IPS-NIHi7 (cell line): Measurements from ENCODE around the gene SLC7A7.
"Not testable (repeated sequence)": the region's sequence is repeated elsewhere in the genome, so short reads cannot be mapped to it uniquely, and the experiment has no call there.

Experiments used
- DNase-seq: peaks from one replicate; pipeline ENCODE4 v3.0.0; 2012; ENCODE audit warnings: mixed read lengths; ENCODE audit errors: extremely low spot score

Gene SLC7A7

DNA sequence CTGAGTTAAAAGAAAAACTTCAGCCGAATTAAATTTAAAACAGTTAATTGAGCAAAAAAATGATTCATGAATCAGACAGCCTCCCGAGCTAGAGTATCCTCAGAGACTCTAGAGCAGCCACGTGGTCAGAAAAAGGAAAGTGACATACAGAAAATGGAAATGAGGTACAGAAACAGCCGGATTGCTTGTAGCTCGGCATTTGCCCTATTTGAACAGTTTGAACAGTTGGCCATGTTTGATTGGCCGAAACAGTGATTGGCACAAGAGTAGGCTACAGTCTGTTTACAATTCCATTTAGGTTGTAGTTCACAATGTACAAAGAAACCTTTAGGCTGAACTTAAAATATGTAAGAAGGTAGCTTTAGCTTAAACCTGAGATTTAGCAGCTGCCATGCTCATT, 61.6 kb downstream of the SLC7A7 start:
- DNase-seq = no peak

DNA sequence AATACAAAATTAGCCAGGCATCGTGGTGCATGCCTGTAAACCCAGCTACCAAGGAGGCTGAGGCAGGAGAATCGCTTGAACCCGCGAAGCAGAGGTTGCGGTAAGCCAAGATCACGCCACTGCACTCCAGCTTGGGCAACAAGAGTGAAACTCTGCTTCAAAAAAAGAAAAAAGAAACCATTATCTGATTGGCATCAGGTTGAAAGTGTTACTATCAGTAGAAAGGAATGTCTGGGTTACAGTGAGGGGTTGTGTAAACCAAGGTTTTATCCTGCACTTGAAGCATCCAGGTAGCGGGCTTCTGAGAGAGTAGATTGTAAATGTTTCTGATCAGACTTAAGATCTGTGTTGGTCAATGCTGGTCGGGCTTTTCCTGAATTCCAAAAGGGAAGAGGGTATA, 62.8 kb downstream of the SLC7A7 start:
- no peak for DNase-seq

DNA sequence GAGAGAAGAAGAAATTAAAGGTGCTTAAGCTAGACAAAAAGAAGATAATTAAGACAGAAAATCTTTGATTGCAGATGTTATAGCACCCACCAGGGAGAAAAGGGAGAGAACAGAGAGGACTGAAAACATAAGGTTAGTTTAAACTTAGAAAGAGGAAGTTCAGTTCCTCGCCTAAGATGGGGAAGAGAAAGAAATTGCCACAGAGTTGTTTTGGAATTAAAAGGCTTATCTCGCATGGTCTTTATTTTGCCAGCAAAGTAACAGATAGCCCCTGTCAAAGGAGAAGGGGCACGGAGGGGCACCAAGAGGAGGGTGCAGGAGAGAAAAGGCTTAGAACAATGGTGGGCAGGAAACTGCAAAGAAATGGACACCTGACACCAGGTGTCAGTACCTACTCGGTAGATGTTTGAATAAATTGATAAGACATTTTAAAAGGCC, 66.6 kb downstream of the SLC7A7 start:
- no peak for DNase-seq

DNA sequence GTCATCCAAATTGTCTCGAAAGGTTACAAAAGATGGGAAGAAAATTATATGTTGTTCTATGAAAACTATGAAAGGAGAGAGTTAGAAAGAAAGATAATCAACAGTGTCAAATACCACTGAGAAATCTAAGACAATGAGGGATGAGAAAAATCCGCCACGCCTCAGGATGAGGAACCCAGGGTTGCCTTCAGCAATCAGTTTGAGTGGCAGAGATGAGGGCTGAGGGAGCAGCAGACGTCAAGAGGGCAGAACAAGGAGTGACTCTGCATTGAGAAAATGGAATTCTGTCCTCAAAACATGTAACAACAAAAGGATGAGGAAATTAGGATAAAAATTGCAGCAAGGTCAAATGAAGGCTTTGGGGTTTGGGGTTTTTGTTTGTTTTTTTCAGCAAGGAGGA, 67.0 kb downstream of the SLC7A7 start:
- no peak for DNase-seq

DNA sequence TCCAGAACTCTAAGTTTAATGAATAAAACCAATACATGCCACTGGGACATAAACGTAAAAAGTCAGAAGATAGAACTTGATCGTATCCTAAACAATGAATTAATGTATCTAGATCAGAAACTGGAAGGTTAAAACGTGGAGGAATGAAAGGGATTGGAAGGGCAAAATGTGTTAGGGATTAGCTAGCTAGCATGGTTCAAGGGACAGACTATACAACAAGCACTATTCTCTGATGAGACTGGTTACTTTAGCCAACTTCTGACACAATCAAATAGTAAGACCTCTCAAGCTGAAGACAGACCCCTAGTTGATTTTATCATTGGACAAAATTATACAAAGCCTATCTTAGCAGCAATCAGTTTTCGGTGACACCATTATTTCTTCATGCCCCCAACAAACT, 67.5 kb downstream of the SLC7A7 start:
- DNase-seq = no peak

DNA sequence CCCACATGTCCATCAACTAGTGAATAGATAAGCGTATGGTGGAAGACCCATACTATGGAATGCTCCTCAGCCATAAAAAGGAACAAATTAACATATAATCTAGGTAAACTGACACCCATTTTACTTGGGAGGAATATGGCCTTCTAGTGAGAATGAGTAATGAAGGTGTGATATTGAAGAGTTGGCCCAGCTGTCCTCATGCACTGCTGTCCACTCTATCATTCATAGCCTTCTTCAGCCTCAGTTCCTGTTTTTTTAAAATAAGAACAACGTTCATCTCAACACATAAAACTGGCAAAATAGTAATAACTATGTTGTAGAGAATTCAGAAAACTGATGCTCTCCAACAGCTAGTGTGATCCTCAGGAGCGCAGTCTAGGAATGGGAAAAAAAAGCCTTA, 75.2 kb downstream of the SLC7A7 start:
- DNase-seq = no peak

DNA sequence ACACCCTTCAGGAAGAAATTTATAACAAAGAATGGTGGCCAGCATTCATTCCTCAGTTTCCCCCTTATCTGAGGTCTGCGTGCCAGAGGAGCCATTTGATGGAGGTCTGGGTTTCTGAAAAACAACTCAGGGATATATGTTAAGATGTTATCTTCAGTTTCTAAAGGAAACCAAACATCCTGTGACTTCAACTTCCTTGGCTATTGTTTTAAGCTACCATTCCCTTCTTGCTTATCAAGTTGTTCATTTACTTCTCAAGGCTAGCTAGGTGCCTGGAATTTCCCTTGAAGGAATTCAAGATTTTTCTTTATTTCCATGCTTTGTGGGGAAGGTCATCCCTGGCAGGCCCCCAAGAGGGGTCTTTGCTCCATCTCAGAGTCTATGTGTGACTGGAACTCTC, 75.8 kb downstream of the SLC7A7 start:
- no peak for DNase-seq

DNA sequence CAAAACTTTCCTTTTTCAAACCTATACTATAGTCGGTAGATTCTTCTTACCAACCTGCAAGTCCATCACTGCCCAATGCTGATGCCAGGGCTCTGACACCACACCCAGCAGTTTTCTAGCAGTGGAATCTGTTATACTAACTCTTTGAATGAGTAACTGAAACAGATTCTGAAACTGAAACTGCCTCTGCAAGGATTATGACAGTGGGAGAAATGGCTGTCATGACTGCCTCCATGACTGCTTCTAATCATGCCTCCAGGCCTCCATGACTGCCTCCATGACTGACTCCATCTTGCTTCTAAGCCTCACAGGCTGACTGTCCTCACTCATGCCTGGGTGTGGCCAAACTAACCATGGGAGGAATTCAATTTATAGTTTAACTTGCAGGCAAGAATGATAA, 78.2 kb downstream of the SLC7A7 start:
- DNase-seq = no peak

DNA sequence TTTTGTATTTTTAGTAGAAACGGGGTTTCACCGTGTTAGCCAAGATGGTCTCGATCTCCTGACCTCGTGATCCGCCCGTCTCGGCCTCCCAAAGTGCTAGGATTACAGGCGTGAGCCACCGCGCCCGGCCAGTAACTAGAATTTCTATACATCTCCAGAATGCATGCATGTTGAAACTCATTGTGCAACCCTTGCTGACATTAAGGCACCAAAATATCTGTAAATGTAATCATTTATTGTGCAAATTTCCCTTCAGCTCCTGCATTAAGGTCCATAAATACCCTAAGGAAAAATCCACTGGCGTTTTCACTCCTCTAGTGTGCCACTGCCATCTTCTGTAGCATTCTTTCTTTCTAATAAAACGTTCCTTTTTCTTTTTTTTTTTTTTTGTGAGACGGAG, 78.9 kb downstream of the SLC7A7 start:
- DNase-seq = not testable (repeated sequence)

DNA sequence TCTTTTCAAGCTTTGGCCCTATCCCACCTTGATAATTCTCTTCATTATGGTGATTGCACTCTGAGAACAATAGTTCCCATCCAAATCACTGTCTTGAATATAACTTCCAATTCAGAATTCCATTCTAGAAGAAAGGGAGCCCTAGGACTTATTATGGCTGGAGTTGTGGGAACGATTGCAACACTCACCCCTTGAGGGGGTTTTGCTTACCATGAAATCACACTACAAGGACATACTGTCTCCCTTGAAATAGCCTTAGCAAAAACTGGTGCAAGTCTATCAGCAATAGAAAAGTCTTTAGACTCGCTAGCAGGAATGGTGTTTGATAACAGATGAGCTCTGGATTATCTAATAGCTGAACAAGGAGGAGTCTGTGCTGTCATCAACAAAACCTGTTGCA, 80.1 kb downstream of the SLC7A7 start:
- no peak for DNase-seq

DNA sequence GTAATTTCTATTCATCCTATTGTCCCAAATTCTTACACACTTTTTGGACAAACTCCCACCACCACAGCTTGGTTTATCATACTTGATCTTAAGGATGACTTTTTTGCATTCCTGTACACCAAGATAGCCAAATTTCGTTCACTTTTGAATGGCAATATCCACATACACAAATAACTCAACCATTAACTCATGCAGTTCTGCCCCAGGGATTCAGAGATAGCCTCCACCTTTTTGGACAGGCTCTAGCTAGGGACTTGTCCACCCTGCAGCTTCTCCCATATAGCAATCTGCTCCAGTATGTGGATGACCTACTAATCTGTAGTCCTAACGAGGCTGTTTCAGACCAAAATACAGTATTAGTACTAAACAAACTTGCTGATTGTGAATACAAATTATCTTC, 81.4 kb downstream of the SLC7A7 start:
- DNase-seq = no peak

DNA sequence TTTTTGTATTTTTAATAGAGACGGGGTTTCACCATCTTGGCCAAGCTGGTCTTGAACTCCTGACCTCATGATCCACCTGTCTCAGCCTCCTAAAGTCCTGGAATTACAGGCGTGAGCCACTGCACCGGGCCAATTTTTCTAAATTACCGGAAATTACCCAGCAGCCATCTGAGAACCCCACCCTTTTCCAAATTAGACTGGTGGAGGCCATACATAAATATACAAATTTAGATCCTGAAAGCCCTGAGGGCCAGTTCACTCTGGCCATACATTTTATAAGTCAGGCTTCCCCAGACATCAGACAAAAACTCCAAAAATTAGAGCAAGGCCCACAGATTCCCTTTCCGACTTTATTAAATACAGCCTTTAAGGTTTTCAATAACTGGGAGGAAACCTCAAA, 83.2 kb downstream of the SLC7A7 start:
- not testable (repeated sequence) for DNase-seq

DNA sequence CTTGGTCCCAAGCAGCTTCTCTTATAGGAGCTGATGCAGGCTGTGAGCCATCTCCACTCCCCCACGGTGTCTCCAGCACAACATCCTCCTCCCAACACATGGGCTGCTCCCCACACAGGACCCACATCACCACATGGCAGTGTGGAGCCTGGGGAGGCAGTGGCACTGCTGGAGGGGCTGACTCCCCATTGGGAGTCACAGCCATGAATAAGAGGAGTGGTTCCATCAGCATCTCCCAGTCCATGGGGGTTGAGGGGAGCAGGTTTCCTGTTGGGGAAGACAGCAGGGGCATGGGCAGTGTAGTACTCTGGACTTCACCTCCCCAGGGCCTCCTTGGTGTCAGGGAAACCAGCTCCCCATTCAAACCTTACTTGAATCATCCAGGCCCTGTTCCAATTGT, 89.2 kb downstream of the SLC7A7 start:
- DNase-seq = no peak

DNA sequence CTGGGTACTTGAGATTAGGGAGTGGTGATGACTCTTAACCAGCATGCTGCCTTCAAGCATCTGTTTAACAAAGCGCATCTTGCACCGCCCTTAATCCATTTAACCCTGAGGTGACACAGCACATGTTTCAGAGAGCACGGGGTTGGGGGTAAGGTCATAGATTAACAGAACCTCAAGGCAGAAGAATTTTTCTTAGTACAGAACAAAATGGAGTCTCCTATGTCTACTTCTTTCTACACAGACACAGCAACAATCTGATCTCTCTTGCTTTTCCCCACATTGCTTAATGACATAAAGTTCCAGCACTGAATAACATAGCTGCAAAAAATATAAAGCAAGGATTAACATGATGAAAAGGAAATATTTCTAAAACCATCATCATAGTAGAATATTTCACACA, 89.9 kb downstream of the SLC7A7 start:
- not testable (repeated sequence) for DNase-seq

DNA sequence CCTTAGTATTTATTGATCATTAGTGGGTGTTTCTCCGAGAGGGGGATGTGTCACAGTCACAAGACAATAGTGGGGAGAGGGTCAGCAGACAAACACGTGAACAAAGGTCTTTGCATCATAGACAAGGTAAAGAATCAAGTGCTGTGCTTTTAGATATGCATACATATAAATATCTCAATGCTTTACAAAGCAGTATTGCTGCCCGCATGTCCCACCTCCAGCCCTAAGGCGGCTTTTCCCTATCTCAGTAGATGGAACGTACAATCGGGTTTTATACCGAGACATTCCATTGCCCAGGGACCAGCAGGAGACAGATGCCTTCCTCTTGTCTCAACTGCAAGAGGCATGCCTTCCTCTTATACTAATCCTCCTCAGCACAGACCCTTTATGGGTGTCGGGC, 90.4 kb downstream of the SLC7A7 start:
- DNase-seq = not testable (repeated sequence)

DNA sequence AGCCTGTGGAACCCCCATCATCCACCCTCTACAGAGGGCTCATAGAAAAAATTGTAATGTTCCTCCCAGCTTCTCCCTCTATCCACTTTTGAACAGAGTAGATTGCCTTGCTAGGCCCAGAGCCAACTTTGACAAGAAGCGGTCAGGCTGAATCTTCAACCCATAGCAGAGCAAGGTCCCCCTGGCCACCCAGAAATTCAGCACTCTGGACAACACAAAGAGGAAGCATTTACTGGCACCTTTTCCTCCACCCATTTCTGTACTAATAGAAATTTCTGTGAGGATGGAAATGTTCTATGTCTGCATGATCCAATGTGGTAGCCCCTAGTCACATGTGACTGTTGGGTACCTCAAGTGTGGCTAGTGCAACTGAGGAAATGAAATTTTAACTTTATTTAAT, 91.4 kb downstream of the SLC7A7 start:
- DNase-seq = no peak
